ENCODE data around the gene RIPK4.

DNA sequence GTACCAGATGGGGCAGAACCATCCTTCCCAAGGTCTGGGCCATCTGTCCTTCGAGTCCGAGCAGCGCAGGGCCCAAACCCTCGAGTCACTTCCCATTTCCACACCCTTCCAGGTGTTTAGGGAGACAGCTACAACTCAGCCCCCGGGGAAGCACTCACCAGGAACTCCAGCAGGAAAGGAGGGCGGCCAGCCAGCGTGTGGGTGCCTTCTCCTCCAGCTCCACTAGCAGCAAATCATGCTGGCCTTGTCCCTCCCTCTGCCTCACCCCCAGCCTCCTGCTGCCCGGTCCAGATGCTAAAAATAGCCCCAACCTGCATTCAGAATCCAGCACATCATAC is 56.1 kb downstream of the RIPK4 start:
- TF ChIP-seq POLR2A (IDR thresholded peaks at IDR 0.05) (no peak), POLR2AphosphoS5 (IDR thresholded peaks at IDR 0.05) (no peak), EP300 (IDR thresholded peaks at IDR 0.05) (no peak)
- TF ChIP-seq, protein P1, sequence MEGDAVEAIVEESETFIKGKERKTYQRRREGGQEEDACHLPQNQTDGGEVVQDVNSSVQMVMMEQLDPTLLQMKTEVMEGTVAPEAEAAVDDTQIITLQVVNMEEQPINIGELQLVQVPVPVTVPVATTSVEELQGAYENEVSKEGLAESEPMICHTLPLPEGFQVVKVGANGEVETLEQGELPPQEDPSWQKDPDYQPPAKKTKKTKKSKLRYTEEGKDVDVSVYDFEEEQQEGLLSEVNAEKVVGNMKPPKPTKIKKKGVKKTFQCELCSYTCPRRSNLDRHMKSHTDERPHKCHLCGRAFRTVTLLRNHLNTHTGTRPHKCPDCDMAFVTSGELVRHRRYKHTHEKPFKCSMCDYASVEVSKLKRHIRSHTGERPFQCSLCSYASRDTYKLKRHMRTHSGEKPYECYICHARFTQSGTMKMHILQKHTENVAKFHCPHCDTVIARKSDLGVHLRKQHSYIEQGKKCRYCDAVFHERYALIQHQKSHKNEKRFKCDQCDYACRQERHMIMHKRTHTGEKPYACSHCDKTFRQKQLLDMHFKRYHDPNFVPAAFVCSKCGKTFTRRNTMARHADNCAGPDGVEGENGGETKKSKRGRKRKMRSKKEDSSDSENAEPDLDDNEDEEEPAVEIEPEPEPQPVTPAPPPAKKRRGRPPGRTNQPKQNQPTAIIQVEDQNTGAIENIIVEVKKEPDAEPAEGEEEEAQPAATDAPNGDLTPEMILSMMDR (IDR thresholded peaks at IDR 0.05): no peak

Data from suprapubic skin (tissue), 4 donors.